GM19025 (cell line): ENCODE results near the gene TGFBR3.

Experiments used
- ATAC-seq: cut with Tn5 transposase; IDR thresholded peaks from one replicate; pipeline ENCODE4 v1.9.1; 2021; ENCODE audit warnings: mild to moderate bottlenecking, low read depth, moderate library complexity; ENCODE audit not compliant: unreplicated experiment

The TGFBR3 gene

DNA sequence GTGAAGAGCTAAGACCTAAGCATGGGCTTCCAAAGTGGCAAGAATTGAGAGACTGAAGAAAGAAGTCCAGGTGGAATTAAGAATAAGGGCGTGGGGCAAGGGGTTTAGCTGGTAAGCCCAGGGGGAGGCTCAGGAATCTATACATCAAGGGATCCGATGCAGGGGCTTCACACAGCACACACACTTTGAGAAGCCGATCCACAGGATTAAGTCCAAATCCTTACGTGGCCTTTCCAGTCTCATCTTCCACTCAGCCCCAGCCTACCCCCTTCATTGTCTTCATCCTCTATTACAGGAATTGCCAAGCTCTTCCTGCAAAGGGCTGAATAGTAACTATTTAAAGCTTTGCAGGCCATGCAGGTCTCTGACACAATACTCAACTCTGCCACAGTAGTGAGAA is 101.3 kb downstream of the TGFBR3 start:
- ATAC-seq: no peak

DNA sequence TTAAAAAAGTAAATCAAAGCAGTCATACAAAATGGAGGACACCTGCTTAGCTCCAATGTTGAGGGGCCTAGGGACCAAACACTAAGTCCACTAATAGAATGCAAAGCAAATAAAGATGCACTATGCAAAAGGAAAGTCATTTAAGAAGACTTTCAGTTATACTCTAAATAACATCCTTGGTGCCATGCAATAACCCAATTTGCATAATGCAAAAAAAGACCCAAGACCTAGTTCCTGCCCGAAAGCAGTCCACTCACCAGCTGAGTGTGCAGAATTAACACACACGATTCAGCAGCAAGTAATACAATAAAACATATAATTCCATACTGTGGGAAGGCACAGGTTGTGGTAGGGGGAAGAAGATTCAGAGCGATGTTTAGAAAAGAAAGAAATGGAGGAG is 101.8 kb downstream of the TGFBR3 start:
- no peak for ATAC-seq

DNA sequence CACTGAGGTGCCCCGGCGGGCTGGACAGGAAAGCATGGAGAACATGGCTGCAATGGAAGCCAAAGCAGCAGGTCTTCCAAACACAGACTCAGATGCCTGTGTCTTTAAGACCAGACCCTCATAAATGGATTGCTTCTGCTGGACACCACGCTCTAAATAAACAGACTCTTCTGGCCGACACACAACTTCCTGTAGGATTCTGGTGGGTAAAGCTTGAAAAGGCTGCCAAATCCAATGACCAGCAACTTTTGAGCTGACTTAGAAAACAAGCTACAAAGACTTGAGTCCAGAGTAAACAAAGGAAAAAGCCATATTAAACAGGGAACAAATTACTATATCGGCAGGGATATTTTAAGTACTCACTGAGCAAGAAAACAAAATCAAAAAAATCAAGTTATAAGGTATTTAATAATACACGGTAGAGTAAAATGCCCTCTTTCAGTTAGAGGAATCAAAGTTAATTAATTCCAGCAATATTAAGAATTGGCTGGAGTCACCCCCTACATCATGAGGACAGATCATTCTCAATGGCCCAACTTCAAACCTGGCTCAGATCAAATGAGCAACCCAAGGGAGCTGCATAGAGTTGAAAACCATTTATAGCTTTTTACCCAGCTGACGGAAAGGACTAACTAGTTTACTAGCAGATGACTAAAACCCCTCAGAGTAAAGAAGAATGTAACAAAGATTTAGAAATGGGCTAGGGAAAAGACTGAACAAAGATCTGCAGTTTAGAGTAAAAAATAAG is 102.4 kb downstream of the TGFBR3 start:
- no peak for ATAC-seq

DNA sequence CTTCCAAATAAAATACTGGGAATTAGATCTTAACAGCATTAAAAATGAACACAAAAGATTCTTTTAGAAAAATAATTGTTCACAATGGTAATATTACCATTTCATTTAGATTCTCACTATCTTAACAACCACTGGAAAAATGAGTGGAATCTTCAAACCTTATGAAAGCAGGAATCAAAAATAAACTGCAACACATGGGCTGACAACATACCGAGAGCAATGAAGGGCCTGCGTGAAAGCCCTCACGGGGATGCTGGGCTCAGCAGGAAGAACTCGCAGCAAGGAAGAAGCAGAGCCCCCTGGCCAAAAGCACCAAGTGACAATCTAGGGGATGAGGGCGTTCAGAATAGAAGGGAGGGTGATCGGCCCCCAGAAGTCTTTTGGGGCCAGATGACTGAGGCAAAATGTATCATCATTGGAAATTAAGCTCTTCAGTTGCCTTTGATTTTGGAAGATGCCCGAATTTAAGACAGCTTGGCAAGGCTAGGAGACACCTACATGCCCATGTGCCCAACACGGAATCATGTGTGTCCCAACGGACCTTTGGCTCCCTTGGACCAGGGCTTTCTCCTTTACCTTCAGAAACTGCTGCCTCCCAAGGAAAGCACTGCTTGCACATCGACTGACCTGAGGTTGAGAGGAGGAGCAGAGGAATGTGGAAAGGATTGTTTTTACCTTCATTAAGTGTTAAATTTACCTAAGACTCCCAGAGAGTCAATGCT is 103.9 kb downstream of the TGFBR3 start:
- ATAC-seq: no peak

DNA sequence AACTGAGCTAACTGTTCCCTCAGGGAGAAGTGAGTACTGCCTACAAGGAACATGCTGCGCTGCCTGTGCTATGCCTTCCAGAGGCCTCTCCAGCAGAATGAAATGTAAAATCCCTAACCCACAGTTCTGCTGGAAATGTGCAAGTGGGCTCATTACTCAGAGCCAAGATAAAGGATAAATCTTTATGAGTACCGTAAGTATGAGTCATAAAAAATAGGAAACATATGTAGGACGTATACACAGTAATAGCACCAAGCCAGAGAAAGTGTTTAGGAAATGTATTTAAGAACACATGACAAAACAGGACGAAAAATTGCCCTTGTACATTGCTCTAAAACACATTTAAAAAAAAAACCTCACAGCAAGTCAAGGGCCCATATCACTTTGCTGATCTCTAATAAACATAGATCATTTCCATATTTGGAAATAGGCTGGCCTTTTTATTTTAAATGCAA is 104.6 kb downstream of the TGFBR3 start:
- no peak for ATAC-seq

DNA sequence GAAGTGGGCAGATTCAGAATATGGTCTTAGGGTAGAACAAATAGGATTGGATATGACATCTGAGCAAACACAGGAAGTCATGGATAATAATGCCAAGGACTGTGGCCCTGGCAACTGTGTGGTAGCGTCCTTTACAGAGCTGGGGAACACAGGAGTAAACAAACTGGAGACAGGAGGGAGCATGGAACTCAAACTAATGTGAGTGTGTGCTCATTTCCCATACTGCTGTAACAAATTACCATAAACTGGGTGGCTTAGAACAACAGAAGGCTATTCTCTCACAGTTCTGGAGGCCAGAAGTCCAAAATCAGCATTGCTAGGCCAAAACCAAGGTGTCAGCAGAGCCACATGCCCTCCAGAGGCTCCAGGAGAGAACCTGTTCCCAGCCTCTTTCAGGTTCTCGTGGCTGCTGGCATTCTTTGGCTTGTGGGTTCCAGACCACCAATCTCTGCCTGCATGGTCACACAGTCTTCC is 106.4 kb downstream of the TGFBR3 start:
- ATAC-seq: no peak

DNA sequence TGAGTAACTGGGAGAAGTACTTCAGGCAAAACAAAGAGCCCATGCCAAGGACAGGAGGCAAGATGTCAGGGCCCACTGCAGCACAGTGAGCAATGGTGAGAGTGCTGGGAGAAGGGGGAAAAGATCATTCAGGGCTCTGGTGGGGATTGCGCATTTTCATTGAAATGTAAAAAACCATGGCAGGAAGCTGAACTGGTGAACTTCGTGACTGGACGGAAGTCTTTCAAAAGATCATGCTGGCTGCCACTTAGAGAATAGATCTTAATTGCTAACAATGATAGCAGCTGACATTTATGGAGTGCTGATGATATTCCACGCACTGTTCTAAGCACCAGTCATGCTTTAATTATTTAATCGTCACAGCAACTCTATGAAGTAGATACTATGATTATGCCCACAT is 107.0 kb downstream of the TGFBR3 start:
- ATAC-seq: no peak

DNA sequence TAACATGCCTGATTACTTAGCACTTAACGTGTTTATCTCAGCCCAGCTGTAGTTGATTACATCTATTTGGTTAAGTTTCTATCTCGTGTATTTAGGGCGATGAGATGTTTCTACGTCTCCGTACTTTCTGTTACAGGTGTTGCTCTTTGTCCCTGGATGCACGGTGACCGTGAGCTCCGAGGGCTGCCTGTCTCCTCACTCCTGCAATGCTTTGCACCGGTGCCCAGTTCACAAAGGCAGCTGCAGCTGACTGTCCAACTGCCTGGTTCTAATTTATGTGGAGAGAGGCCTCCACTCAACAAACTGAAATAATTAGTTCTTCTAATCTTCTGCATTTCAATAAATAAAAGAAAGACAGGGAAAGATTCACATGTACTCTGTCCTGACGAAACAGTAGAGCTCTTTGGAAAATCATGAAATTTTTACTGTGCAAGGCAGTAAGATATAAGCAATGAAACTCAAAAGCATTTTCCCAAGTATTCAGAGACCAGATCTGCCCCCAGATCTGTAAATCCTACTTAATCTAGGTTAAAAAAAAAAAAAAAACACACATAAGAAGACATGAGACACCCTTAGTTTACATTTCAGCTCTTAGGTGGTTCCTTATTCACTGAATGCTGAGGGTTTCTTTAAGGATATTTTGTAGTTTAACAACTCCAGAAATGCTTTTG is 108.2 kb downstream of the TGFBR3 start:
- no peak for ATAC-seq

DNA sequence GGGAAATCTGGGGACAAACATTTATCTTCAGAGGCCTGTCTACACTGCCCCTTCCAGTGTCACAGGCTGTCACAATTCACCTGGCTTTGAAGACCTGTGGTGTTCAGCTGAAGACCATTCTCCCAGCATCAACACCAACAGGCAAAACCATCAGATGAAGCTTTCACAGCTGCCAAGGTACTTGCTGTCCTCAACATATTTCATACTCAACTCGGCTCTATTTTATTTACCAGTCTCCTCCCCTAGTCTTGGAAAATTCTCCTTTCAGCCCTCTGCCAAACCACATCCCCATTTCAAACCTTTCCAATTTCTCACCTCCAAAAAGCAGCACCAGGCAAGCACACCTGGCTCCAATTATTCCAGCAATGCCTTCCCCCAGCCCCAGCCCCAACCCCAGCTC is 108.8 kb downstream of the TGFBR3 start:
- ATAC-seq: no peak

DNA sequence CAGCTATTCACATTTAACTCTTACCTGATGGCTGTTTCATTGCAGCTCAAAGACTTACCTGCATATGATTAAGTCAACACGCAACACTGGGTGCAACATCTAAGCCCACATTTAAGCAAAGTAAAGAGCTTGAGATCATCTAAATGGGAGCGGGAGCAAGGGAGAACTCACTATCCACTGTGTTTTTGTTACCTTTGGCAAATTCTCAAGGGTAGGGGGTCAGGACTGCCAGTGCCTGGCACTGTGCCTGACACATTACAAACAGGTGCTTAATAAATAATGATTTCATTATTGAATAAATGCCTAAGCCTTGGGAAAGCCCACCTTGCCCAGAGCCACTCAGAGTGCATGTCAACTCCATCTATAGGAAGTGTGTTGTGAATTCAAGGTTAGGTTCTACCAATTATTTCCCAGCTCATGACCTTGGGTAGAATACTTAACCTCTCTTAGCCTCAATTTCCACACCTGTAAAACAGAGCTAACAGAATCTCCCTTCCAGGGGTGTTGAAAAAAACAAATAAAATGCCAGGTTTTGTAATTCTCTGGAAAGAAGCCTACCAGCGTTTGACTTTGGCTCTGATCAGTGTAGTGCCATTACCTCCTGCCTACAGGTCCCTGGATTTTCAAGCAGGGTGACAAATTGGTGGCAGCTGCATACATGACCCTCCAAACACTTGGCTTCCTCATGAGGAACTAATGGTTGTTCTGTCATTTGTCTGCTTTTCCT is 109.7 kb downstream of the TGFBR3 start:
- no peak for ATAC-seq

DNA sequence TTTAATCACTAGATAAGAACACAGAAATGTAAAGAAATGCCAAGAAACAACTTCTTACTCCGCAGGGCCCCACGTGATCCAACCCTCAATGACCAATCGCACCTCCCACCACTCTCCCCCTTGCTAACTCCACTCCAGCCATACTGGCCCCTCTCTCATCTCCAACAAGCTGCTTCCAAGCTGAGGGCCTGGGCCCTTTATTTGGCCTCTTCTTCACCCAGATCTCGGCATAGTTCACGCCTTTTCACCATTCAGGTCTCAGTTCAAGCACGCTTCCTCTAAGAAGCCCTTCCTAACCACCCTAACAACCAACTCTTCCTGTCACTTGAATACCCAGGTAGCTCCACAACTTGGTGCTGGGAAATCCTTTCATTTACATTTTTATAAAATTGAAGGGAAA is 110.7 kb downstream of the TGFBR3 start:
- no peak for ATAC-seq

DNA sequence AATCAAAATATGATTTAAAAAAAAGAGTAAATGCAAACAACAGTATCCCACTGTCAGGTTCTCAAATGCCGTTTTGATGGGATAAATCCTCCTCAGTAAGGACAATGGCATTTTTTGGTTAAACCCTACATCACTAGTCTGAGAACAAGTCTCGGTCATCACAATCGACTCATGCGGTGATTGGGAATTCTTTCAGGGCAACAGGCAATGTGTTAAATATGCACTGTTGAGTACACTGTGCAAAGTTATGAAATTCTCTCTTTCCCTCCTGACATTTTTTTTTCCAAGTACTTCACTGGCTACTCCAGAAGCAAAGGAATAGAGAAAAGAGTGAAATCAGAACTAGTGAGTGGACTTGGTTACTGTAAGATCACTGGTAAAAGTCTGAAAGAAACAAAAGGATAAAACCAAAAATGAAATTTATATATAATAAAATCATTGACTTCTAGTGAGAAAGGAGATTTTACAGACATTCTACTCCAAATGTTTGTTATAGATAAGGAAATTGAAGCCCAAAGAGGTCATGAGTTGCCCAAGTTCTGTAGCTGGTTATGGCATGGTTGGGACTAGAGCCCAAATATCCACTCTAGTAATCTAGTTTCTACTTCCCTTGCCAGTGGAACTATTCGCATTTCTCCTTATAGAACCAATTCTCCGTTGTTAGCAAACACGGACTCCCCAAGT is 111.3 kb downstream of the TGFBR3 start:
- ATAC-seq: no peak

DNA sequence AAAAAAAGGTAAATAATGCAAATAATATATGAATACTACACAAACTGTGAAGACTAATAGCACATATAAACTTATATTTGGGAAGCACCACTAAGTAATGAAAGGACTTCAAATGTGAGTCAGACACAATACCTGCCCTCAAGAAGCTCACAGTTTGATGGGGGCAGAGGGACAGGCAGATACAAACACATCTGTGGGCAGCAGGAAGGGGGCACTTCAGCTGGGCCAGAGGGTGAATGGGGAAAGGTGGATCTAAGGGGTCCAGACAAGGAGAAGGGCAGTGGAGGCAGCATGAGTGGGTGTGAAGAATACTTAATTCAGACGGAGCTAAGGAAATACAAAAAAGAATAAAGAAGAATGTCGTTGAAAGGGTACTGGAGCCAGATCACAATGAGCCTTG is 114.2 kb downstream of the TGFBR3 start:
- ATAC-seq: no peak

DNA sequence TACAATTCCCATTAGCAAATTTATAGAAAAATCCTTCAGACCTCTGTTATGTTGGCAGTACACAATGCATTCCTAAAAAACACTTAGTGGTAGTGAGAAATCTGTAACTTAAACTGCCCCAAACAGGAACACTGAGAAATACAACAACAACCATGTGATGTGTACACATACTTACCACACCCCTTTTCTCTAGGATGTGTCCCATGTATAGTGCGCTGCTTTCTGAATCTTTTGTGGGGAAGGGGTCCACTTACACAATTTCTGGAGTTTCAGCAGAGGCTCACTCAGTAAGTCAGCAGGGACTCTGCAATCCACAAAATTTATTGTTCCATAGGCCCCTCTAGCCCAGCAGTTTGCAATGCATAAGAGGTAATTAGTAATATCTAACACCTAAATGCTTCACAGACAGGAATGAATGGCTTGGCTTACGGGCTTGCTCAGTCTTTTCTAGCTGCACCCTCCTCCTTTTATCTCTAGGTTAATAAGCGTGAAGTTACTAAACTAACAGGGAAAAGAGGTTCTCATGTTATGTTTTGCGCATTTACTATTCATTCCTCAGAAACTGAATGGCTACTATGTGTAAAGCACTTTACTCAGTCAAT is 115.2 kb downstream of the TGFBR3 start:
- no peak for ATAC-seq

DNA sequence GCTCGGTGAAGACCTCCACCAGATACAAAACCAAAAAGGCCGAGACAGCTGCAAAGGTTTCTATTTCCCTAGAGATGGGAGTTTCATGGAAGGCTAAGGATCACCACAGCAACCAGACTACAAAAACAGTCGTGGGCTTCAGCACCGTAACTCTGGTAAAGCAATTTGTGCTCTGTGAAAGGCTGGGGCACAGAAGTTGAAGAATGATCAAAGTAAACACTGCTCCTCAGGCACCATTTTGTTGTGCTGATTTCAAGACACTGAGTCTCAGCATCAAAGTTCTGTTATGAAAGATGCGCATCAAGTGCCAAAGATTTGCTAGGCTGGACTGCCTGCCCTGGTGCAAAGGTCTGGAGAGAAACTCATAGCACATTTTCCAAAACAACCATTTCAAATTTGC is 116.2 kb downstream of the TGFBR3 start:
- ATAC-seq: no peak

DNA sequence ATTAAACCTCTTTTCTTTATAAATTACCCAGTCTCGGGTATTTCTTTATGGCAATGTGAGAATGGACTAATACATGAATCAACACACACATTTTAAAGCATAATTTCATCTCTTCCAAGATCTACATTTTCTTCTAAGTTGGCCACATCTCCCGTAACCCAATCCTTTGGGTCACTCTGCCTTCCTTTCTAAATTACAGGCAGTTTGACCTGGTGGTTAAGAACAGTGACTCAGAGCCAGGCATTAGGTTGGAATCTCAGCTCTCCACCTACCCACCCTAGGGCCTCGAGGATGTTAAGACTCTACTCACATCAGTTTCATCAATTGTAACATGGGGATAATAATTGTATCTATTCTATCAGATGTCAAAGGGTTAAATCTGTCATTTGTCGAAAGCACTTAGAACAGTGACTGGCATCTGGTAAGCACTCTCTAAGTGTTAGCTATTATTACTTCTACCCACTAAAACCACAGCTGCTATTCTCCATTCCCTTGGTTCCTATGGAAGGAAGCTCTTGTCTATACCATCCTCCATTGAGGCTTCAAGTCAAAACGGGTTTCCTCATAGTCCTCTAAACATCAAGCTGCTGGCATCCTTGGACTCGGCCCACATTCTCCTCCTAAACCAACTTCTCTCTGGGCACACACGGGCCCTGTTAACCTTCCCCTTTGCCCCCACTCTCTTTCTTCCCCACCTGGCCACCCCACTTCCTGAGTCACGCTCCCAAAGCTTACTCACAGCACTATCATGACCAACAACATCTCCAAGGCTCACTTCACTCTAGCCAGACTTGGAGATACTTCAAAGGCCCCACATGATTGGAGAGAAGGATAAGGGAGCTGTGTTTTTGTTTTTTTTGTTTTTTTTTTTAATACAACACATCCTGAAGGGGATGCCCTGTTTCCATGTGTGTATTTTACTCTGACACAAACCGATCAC is 116.9 kb downstream of the TGFBR3 start:
- ATAC-seq: no peak

DNA sequence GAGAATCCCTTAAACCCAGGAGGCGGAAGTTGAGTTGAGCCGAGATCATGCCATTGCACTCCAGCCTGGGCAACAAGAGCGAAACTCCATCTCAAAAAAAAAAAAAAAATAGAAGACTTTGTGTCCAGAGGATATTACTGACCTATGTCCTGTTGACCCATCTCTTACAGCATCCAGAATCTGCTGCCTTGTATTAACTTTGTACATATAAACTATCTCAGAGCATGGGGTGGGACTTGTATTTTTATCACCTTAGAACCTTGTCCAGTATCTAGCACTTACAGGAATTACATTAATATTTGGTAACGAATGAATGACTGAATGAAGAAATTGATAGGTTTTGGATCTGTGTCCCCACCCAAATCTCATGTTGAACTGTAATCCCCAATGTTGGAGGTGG is 117.8 kb downstream of the TGFBR3 start:
- ATAC-seq: no peak

DNA sequence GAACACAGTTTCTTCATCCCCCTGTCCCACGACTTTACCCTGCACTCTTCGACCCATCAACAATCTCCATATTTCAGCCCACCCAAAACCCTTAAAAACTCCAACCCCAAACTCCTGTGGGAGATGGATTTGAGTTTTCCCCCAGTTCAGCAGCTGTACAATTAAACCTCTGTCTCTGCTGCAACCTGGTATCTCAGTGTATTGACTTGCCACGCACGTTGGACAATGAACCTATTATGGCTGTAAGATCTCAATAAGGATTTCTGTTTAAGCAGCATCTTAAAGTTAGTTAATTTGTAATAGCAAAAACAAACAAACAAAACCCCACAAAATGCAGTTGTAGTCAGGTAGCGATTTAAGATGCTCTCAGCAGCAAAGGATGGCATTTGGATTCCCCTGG is 119.1 kb downstream of the TGFBR3 start:
- no peak for ATAC-seq
